GM19351 (cell line): ENCODE results near the gene MIGA1.
A peak's percentile ranks its signal among the peaks of the same experiment; 100 is the strongest.
"Not testable (repeated sequence)": the region's sequence is repeated elsewhere in the genome, so short reads cannot be mapped to it uniquely, and the experiment has no call there.

ENCODE experiments used
- ATAC-seq: cut with Tn5 transposase; IDR thresholded peaks from one replicate; pipeline ENCODE4 v1.9.1; 2021; ENCODE audit warnings: mild to moderate bottlenecking, moderate library complexity; ENCODE audit not compliant: unreplicated experiment

MIGA1 gene

DNA sequence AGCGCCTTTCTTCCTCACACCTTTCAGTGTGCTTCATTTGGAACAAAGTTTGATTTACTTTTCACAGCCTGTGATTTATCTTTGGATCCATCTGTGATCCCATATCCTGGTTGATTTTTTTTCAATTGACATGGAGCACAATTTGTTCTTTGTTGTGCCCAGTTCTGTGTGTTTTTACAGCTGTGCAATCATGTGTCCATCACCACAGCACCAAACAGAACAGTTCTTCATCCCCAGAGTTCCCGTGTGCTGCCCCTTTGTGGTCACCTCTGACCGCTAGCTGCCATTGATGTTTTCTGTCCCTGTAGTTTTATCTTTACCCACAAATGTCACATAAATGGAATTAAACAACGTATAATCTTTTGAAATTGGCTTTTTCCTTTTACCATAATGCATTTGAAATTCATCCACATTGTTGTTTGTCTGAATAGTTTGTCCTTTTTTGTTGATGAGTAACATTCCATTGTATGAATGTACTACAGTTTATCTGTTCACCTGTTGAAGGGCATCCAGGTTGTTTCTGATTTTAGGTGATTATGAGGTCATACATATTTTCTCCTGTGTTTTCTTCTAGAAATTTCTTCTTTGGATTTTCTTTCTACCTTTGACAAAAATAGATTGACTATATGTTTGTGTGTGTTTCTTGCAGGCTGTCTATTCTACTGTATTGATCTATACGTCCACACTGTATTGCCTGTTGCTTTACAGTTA is 17.4 kb downstream of the MIGA1 start:
- no peak for ATAC-seq

DNA sequence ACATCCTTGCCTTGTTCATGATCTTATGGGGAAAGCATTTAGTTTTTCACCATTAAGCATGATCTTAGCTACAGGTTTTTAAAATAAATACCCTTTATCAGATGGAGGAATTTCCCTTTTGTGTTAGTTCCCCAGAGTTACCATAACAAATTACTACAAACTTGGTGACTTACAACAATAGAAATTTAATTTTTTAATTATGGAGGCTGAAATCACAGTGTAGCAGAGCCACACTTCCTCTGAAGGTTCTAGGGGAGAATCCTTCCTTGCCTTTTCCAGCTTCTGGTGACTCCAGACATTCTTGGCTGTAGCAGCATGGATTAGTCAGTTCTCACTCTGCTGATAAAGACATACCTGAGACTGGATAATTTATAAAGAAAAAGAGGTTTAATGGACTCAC is 18.5 kb downstream of the MIGA1 start:
- ATAC-seq = no peak

DNA sequence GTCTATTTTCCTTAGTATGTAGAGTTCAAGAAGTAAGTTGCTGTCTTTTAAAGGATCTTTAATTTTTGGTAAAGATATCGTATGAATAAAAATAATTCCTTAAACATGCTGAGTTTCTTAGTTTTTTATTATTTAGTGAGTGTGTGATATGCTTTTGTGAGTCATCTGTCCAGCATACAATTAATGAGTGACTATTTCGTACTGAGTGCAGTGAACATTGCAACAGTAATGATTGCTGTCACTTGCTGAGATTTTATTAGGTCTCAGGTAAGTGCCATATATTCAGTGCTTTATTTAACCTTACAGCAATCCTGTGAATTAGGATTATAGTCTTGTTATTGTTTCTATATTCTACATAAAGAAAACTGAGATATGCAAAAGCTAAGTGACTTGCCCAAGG is 22.6 kb downstream of the MIGA1 start:
- no peak for ATAC-seq

DNA sequence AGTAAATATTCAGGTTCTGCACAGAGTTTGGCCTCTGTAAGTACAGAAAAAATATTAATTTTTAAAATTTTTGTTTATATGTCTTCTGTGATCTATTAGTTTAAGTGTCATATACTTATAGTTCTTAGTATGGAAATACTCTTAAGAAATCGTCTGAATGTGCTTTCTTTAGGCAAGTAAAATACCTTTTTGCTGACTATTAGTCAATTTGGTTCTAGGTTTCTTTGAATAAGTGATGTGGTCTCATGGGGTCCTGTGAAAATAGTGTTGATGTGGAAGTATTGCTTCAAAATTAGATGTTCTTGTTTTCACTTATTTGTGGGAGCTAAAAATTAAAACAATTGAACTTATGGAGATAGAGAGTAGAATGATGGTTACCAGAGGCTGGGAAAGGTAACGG is 23.9 kb downstream of the MIGA1 start:
- no peak for ATAC-seq

DNA sequence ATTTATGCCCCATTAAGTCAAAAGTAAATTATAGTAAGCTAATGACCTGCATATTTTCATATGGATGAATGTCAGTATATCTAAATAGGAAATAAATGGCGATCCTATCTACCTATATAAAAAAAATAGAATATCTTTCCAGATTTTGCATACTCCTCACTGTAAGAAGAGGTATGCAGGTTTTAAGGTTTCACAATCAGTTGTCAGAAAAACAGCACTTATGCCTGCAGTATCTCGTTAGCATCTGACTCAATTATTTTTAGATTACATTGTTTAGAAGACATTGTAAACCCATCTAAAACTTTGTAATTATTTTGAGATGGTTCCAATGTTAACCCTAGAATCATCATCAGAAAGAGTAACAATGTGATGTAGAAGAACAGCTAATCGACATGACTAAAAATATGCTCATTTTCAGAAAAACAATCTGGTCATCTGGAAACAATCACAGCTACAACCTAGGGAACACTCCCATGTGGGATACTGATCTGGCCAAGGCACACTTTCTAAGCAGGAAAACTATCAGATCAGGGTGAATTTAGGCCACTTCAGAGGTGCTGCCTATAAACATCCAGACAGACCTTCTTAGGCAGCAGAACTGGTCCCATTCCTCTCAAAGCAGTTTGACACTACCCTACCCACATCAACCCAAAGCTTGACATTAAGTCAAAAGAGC is 30.5 kb downstream of the MIGA1 start:
- not testable (repeated sequence) for ATAC-seq

DNA sequence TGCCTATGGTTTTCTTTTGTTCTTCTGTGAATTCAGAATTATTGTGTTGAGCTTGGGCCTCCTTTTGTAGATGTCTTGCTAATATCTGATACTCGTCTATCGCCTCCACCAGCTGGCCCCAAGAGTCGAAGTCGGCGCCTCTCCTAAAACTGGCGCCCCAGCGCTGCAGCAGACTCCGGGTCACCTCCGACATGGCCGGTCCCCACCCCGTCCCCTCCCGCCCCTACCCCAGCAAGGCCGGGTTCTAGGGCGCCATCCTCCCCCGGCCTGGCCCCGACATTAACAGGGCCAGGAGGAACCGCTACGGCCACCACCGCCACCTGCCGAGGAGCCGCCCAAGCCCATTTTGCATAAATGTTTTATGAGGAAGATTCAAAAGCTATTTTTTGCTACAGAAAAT is 32.1 kb downstream of the MIGA1 start:
- peak; percentile 51 for ATAC-seq

DNA sequence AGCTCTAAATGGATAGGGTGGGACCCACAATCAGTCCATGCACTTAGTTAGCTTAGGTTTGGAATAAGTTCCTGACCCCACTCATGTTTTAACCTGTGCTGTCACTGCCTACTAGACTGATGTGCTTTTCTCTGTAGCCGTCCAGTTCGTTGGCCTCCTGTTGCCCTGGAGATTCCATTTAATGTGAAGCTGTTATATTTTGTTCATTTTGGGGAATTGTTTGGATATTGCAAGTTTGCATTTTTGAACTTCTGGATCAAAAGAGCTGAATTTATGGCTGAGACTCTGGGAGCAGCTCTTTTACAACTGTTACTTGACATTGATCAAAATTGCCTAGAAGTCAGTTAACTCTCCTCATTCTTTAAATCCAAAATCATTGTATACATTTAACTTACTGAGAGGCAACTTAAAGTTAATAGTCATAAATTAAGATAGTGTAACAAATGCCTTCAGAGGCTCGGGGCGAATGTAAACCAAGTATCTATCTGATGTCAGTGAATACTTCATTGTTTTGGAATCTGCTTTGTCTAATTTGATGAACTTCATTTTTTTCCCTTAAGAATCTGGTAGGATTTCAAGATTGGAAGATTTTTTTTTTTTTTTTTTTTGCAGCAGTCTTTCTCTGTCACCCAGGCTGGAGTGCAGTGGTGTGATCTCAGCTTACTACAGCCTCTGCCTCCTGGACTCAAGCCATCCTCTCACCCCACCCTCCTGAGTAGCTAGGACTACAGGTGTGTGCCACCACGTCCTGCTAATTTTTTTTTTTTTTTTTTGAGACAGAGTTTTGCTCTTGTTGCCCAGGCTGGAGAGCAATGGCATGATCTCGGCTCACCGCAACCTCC is 38.1 kb downstream of the MIGA1 start:
- ATAC-seq = no peak

DNA sequence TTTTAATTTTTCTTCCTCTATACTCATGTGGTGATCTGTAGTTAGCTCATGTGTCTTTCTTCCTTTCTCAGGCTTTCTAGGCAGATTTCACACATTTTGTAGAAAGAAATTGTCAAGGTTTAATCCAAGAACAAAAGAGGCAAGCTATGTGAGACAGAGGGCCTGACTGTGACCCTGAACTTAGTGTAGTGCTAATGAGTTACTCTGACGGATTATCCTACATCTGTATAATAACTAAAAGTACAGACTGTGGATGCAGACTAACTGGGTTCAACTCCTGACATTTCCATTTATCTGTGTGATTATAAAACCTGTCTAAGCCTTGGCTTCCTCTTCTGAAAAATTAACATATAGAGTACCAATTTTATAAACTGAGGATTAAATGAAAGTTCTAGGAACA is 40.7 kb downstream of the MIGA1 start:
- no peak for ATAC-seq

DNA sequence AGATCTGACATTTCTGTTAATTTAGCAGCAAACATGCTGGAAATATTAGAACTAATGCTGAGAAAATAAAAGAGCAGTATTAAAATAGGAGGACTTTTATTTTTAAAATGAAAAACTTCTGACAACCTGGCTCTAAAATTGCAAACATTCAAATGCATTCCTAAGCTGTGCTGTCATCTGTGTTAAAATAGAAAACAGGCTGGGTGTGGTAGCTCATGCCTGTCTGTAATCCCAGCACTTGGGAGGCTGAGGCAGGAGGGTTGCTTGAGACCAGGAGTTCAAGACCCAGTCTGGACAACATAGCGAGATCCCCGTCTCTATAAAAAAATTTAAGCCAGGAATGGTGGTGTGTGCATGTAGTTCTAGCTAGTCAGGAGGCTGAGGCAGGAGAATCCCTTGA is 44.6 kb downstream of the MIGA1 start:
- no peak for ATAC-seq

DNA sequence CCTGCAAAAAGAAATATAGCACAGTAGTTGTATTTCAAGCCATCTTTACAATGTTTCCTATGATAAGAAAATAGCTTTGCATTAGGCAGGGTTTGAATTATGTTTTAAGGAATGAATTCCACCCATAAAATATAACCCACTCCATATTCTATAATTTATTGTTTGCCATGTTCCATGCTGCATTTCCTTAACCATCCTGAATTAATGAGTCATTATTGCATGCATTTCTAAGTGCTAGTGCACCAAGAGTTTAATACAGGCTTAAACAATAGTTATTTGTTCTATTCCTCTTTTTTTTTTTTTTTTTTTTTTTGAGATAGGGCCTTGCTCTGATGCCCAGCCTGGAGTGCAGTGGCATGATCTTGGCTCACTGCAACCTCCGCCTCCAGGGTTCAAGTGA is 45.2 kb downstream of the MIGA1 start:
- no peak for ATAC-seq

DNA sequence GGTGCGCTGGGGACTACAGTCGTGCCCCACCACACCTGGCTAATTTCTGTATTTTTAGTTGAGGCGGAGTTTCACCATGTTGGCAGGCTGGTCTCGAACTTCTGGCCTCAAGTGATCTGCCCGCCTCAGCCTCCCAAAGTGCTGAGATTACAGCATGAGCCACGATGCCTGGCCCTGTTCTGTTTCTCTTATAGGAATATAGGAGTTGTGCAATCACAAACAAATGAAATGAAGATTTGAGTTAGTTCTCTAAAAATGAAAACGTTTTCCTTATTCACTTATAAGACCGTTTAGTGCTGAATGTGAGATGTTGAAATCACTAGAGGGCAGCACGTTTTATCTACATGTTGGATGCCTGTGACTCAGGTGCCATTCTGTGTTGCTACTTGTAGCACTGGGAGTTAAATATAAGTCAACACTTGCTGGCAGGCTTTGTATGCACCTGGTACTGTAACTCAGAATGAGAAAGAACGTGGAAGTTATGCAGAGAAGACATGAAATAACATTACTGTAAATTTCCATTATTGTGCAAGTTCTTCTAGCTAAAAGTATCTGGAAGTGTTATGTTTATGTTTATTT is 45.8 kb downstream of the MIGA1 start:
- peak; percentile 86 for ATAC-seq

DNA sequence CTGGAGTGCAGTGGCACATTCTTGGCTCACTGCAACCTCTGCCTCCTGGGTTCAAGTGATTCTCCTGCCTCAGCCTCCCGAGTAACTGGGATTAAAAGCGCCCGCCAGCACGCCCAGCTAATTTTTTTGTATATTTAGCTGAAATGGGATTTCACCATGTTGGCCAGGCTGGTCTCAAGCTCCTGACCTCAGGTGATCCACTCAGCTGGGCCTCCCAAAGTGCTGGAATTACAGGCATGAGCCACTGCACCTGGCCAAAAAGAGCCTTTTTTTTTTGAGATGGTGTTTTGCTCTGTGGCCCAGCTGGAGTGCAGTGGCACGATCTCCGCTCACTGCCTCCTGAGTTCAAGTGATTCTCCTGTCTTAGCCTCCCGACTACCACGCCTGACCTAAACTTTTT is 47.4 kb downstream of the MIGA1 start:
- ATAC-seq = not testable (repeated sequence)

DNA sequence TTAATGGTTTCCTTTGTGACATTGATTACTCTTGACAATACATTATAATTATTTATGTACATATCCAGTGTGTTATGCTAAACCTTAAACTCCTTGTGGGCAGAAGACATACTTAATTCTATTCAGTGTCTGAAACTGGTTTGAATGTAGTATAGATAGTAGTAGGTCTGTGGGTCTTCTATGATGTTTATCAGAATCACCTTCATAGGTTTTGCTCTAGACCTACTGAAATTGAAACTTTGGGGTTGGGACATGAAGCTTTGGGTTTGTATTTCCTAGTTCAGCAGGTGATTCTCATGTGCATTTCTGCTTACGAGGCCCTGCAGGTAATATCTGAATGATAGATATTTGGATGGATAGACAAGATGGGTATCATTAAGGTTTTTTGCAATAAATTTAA is 48.6 kb downstream of the MIGA1 start:
- no peak for ATAC-seq

DNA sequence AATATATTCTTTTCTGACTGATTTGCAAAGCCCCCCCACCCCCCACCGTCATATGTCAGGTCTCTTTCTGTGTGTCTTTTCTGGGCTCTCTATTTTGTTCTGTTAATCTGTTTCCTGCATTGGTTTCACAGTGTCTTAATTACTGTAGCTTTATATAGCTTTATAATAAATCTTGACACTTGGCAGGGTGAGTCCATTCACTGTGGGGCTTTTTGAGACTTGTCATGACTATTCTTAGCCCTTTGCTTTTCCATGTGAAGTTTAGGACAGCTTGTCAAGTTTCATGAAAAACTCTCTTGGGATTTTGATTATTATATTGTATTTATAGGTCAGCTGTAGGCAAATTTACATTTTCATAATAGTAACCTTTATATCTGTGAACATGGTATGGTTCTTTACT is 50.4 kb downstream of the MIGA1 start:
- ATAC-seq = no peak

DNA sequence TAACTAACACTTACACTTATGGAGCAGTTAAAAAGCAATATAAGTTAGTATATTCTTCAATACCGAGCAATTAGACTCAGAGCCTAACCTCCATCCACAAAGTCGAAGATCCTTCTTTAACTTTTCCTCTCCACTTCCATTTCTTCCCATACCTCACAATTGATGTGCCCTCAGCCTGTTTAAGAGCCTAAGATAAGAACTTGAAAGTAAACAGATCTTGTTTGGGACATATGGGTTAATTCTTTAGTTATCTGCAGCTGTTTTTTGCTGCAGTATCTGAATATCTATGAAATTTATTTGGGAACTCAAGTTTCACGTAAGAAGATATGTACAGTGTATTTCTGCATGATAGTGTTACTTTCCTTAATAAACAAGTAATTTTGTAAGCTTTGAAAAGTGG is 51.5 kb downstream of the MIGA1 start:
- no peak for ATAC-seq

DNA sequence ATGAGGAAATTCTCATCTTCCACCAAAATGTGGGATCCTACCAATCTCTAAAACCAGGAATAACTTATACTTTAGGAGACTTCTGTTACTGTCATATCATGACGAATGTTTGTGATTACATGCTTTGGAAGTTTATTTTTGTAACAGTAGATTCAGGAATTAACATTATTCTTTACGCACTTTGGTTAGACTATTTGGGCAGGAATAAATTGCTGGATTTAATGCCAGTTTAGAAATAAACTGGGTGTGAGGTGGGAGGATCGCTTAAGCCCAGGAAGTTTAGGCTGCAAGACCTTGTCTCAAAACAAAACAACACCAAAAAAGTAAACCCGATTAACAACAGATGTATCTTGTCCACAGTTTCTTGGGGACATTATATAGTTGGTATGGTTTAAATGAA is 52.1 kb downstream of the MIGA1 start:
- no peak for ATAC-seq

DNA sequence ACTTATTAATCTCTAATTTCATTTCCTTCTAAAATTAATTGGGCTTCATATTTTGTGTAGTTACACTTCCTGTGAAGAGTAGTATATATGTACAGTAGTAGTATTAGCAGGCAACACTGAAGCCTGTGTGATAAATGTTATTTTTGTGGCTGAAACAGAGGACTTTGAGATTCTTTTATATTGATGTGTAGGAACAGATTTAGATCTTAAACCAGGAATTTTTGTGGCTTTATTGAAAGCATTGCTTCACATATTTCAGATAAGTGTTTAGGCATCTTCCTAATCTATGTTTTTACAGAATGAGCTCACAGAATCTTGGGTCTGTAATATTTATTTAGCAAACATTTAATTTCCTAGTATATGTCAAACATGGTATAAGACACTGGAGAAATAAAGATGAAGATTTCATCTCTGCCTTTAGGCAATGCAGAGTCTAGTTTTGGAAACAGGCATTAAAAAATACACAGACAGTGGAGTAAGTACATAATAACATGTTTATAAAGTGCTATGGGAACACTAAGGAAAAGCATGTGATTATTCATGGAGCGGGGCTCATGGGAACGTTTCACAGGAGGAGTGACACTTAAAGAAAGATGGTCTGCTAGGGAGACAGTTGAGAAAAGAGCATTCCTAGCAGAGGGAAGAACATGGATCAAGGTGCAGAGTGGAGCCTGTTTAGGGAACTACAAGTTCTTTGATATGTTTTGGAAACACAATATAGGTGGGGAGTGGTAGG is 52.7 kb downstream of the MIGA1 start:
- no peak for ATAC-seq

DNA sequence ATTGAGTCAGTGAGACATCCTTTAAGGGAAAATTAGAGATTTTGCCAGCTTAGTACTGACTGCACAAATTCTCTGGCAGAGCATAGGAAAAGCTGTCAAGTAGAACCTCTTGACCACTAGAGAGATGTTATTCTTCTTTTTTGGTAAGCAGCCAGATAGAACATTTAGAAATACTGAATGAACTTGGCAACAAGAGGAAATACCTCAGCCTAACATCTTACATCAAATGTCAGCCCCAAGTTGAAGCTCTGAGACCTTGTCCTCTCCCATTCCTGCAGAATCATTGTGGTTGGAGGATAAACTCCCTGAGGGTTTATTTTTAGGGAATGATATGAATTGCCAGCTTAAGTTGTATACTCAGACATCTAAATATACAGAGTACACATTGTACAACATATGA is 53.5 kb downstream of the MIGA1 start:
- ATAC-seq = no peak

DNA sequence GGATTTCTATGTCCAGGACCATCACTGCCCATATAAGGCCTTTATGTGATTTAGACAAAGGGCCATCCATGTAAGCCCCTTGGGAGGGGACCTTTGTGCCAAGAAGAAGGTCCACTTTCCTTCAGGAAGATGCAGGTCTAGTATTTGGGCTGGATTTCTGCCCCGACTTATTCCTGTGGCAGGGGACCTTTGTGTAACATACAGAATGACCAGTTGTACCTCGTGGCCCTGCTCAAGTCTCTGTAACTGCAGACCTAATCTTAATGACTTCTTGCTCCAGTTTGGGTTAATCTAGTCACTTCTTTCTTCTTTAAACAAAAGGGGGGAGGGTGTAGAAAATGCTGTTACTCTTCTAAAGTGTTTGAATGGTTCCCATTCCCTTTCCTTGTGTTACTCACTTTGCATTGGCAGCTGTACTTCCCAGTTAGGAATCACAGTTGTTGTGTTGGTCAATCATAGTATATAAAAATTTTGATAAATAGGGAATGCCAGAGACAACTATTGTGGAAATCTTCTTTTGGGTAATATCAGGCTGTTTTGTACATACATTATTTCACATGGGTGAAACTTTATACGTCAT is 54.2 kb downstream of the MIGA1 start:
- ATAC-seq = no peak

DNA sequence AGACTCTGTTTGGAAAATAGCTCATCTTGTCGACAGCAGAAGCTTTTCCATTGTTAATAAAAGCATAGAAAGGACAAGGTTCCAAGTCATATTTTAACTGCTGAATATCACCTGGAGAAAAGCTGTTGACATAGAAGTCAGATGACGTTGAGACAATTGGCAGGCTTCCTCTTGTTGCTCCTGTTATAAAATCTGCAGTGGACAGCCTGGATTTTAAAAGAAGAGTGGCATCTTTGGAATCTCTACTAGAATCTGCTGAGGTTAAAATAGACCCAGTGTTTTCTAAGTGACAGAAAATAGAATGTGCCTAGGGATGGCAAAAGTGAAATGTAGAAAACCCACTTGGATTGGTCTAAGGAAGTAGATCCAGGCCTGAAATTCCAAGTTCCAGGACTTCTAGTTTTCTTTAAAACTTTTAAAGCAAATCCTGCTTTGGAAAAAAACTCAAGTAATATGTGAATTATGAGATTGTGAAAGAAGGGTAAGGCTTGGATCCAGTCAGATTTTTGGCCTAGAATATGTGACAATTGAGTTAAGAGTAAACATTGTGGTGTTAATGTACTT is 55.4 kb downstream of the MIGA1 start:
- ATAC-seq = no peak
